ENCODE measurements around the gene ALG1.
"Not testable (repeated sequence)": the region's sequence is repeated elsewhere in the genome, so short reads cannot be mapped to it uniquely, and the experiment has no call there.

- TF ChIP-seq, protein P1, sequence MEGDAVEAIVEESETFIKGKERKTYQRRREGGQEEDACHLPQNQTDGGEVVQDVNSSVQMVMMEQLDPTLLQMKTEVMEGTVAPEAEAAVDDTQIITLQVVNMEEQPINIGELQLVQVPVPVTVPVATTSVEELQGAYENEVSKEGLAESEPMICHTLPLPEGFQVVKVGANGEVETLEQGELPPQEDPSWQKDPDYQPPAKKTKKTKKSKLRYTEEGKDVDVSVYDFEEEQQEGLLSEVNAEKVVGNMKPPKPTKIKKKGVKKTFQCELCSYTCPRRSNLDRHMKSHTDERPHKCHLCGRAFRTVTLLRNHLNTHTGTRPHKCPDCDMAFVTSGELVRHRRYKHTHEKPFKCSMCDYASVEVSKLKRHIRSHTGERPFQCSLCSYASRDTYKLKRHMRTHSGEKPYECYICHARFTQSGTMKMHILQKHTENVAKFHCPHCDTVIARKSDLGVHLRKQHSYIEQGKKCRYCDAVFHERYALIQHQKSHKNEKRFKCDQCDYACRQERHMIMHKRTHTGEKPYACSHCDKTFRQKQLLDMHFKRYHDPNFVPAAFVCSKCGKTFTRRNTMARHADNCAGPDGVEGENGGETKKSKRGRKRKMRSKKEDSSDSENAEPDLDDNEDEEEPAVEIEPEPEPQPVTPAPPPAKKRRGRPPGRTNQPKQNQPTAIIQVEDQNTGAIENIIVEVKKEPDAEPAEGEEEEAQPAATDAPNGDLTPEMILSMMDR (IDR thresholded peaks at IDR 0.05): peak; percentile 72
- peak; percentile 61 for TF ChIP-seq RAD21 (IDR thresholded peaks at IDR 0.05; ENCODE audit: low read length)
- TF ChIP-seq FOXM1 (IDR thresholded peaks at IDR 0.05; ENCODE audit: low read depth); GABPA (IDR thresholded peaks at IDR 0.05; ENCODE audit: low read depth); TCF12 (IDR thresholded peaks at IDR 0.05); SMC3 (IDR thresholded peaks at IDR 0.05; ENCODE audit: low read depth, low read length); EZH2phosphoT487 (IDR thresholded peaks at IDR 0.05; ENCODE audit: borderline replicate concordance, low read depth); EP300 (IDR thresholded peaks at IDR 0.05; ENCODE audit: borderline replicate concordance in 1 of 2, low read depth in 1 of 2, low read length in 1 of 2); POLR2AphosphoS5 (IDR thresholded peaks at IDR 0.05; ENCODE audit: low read depth, low read length); REST (IDR thresholded peaks at IDR 0.05; ENCODE audit: low read depth, low read length): not testable (repeated sequence)
- TF ChIP-seq, protein P2, sequence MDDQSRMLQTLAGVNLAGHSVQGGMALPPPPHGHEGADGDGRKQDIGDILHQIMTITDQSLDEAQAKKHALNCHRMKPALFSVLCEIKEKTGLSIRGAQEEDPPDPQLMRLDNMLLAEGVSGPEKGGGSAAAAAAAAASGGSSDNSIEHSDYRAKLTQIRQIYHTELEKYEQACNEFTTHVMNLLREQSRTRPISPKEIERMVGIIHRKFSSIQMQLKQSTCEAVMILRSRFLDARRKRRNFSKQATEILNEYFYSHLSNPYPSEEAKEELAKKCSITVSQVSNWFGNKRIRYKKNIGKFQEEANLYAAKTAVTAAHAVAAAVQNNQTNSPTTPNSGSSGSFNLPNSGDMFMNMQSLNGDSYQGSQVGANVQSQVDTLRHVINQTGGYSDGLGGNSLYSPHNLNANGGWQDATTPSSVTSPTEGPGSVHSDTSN (IDR thresholded peaks at IDR 0.05): not testable (repeated sequence)
These were observed 13.2 kb downstream of the ALG1 start for GRCh38 chr16:5084802-5085201.
